Prostate gland (tissue), 2 donors: Measurements from ENCODE around the gene SLFN5. TPM values are rescaled to one million over a fixed set of nuclear protein-coding genes. Genes with fewer than 3 reads are reported as not detected.
A peak's percentile ranks its signal among the peaks of the same experiment; 100 is the strongest.

Experiments
- DNase-seq: peaks from one replicate; pipeline ENCODE4 v3.0.0-alpha.2; 2019; ENCODE audit warnings: low spot score
- H3K27ac ChIP-seq, 2 donors: fragments of 200-600 bp; sonication (generic); 2 replicates each; pipeline ENCODE4 v1.5.1; 2017 to 2019
- H3K27me3 ChIP-seq: fragments of 200-600 bp; sonication (generic); replicated peaks from 2 replicates; pipeline ENCODE4 v1.5.1; 2019; ENCODE audit not compliant: insufficient read depth
- H3K36me3 ChIP-seq, 2 donors: fragments of 200-600 bp; sonication (generic); 1 replicate in 1 of 2; 2 replicates in 1 of 2; pipeline versions ENCODE4 v1.5.1 to v1.8.1; 2017 to 2019
- H3K4me1 ChIP-seq: fragments of 200-600 bp; sonication (generic); replicated peaks from 2 replicates; pipeline ENCODE4 v1.5.1; 2019
- H3K4me3 ChIP-seq, 2 donors: fragments of 200-600 bp; sonication (generic); 2 replicates each; pipeline ENCODE4 v1.5.1; 2017 to 2019
- H3K9me3 ChIP-seq: fragments of 200-600 bp; sonication (generic); 2 replicates; pipeline ENCODE4 v1.5.1; 2017
- POLR2A ChIP-seq: fragments of 450-650 bp; IDR thresholded peaks from one replicate; pipeline ENCODE4 v1.6.1; 2016; ENCODE audit warnings: antibody characterized with exemption, mild to moderate bottlenecking
- POLR2AphosphoS5 ChIP-seq: sonication (generic); formaldehyde crosslinking; IDR thresholded peaks from one replicate; pipeline ENCODE4 v1.6.1; 2017; ENCODE audit warnings: antibody characterized with exemption
- WGBS: methylation state at CpG from one replicate; pipeline ENCODE4 v1.1.5; 2018; 5-methylcytosine and 5-hydroxymethylcytosine counted together
- intact Hi-C: fragments of 100-400 bp; cut with DNase I; formaldehyde crosslinking; loops from one replicate; pipeline ENCODE4 v1.14.2; 2022
- total RNA-seq, 2 donors: library from RNA; depleted of rRNA; stranded (reverse); fragments of >200 nt; gene quantifications; one replicate each; pipeline ENCODE4 v1.1.0, GENCODE V29; 2016
- TF ChIP-seq, protein P1 (sequence below), 4 experiments: fragments of 200-600 bp in 2 of 4; fragments of 450-650 bp in 2 of 4; sonication (generic) in 2 of 4; IDR thresholded peaks; 1 replicate in 3 of 4; 2 replicates in 1 of 4; pipeline ENCODE4 v1.5.1; 2016 to 2019; ENCODE audit warnings: antibody characterized with exemption in 4 of 4, mild to moderate bottlenecking in 2 of 4, moderate library complexity in 2 of 4

The SLFN5 gene
- total RNA-seq, 2 donors from 2014 or later, result 21.4 to 21.5 TPM

DNA sequence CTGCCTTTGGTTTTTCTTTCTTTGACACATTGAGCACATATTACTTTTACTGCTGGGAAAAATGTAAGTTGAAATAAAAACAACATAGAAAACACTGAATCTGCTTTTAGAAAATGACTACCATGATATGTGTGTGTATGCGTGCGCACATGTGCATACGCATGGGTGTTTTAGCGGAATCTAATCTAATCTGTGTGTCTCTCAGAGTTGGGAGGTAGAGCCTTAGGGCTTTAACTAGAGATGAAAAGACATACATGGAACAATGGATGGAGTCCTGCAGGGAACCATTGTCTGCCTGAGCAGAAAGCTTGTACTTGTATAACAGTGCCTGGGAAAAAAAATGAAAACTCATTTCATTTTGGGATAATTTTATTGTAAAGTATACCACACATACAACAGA, 12.4 kb downstream of the SLFN5 start:
- Histone ChIP-seq H3K36me3 (no peaks in the 10 kb centered on the region), H3K27me3 (no peaks in the 10 kb centered on the region), H3K9me3 (no peaks in the 10 kb centered on the region), H3K27ac (no peak overlapping the region), H3K4me1 (peaks cover 4% of the 10 kb centered on the region), H3K4me3 (no peak overlapping the region)
- no peak for DNase-seq
- WGBS, result 96% methylated on average over 4 of the region's 4 CpGs
- intact Hi-C loops, result loop anchor here (10.0 kb wide), 1 partner anchor 1011 kb away; no protein-coding TSS in a partner anchor
- TF ChIP-seq POLR2A (no peak), POLR2AphosphoS5 (no peak)
- TF ChIP-seq, protein P1, sequence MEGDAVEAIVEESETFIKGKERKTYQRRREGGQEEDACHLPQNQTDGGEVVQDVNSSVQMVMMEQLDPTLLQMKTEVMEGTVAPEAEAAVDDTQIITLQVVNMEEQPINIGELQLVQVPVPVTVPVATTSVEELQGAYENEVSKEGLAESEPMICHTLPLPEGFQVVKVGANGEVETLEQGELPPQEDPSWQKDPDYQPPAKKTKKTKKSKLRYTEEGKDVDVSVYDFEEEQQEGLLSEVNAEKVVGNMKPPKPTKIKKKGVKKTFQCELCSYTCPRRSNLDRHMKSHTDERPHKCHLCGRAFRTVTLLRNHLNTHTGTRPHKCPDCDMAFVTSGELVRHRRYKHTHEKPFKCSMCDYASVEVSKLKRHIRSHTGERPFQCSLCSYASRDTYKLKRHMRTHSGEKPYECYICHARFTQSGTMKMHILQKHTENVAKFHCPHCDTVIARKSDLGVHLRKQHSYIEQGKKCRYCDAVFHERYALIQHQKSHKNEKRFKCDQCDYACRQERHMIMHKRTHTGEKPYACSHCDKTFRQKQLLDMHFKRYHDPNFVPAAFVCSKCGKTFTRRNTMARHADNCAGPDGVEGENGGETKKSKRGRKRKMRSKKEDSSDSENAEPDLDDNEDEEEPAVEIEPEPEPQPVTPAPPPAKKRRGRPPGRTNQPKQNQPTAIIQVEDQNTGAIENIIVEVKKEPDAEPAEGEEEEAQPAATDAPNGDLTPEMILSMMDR (IDR thresholded peaks at IDR 0.05), result no peak

DNA sequence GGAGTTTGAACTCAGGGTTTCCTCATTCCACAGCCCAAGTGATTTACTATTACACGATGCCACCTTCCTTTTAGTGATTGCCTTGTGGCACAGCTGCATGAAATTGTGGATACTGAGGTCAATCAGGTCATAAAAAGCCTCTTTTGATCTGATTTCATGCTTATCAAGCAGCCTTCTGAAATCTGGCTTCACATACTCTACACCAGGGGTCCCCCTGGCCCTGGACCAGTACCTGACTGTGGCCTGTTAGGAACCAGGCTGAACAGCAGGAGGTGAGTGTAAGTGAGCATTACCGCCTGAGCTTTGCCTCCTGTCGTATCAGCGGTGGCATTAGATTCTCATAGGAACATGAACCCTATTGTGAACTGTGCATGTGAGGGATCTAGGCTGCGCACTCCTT, 13.8 kb downstream of the SLFN5 start:
- Histone ChIP-seq H3K27me3 (no peaks in the 10 kb centered on the region), H3K4me1 (peaks cover 4% of the 10 kb centered on the region), H3K9me3 (no peaks in the 10 kb centered on the region), H3K4me3 (no peak overlapping the region), H3K27ac (peak overlapping the region; percentile 37 to 66), H3K36me3 (no peaks in the 10 kb centered on the region)
- TF ChIP-seq, protein P1 (IDR thresholded peaks at IDR 0.05), result no peak
- TF ChIP-seq POLR2AphosphoS5 (no peak), POLR2A (no peak)
- DNase-seq, result no peak
- intact Hi-C loops, result loop anchor here (10.0 kb wide), 1 partner anchor 1012 kb away; no protein-coding TSS in a partner anchor
- 43% methylated on average over 5 of the region's 5 CpGs for WGBS

DNA sequence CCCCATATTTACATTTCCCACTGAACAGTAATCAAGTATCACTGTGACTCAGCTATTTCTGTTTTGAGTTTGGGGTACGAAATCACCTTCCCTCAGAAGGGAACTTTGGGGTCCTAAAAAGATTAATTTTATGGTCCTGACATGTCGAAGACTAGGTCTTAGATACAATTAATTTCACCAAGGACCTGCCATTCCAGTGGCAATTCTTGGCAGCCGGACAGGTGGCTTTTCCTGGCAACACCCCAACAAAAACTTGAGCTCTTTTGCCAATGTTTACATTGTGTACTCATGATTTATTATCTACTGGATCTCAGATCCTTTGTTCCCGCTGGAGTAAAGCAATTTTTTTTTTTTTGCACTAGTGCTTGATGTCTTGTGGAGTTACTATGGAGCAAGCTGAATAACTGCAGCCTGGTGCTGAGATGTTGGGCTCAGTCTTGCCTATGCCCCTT, 14.4 kb downstream of the SLFN5 start:
- no peak overlapping the region for H3K4me3 ChIP-seq
- WGBS, result 16% methylated on average over 4 of the region's 4 CpGs
- H3K27ac ChIP-seq, result peak overlapping the region; percentile 37 to 66
- intact Hi-C loops, result loop anchor here (10.0 kb wide), 1 partner anchor 1012 kb away; no protein-coding TSS in a partner anchor
- no peak for TF ChIP-seq POLR2A
- TF ChIP-seq, protein P1 (IDR thresholded peaks at IDR 0.05), result peak in 1 of 4 experiments; percentile 8
- TF ChIP-seq POLR2AphosphoS5, result peak; percentile 97
- H3K4me1 ChIP-seq, result peaks cover 4% of the 10 kb centered on the region
- H3K27me3 ChIP-seq, result no peaks in the 10 kb centered on the region
- H3K9me3 ChIP-seq, result no peaks in the 10 kb centered on the region
- no peaks in the 10 kb centered on the region for H3K36me3 ChIP-seq
- DNase-seq, result peak; percentile 88

DNA sequence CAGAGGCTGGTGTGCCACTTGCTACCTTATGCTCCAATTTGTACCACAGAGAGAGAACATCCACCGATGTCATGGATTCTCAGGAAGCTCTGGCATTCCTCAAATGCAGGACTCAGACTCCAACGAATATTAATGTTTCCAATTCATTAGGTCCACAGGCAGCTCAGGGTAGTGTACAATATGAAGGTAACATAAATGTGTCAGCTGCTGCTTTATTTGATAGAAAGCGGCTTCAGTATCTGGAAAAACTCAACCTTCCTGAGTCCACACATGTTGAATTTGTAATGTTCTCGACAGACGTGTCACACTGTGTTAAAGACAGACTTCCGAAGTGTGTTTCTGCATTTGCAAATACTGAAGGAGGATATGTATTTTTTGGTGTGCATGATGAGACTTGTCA, 16.1 kb downstream of the SLFN5 start:
- Histone ChIP-seq H3K27ac (no peak overlapping the region), H3K27me3 (no peaks in the 10 kb centered on the region), H3K4me3 (no peak overlapping the region), H3K9me3 (no peaks in the 10 kb centered on the region), H3K36me3 (no peaks in the 10 kb centered on the region), H3K4me1 (peaks cover 4% of the 10 kb centered on the region)
- no peak for DNase-seq
- 82% methylated on average over 6 of the region's 6 CpGs for WGBS
- intact Hi-C loops, result loop anchor here (10.0 kb wide), 1 partner anchor 1014 kb away; no protein-coding TSS in a partner anchor
- TF ChIP-seq POLR2AphosphoS5, result no peak
- TF ChIP-seq, protein P1 (IDR thresholded peaks at IDR 0.05), result no peak
- TF ChIP-seq POLR2A, result no peak

DNA sequence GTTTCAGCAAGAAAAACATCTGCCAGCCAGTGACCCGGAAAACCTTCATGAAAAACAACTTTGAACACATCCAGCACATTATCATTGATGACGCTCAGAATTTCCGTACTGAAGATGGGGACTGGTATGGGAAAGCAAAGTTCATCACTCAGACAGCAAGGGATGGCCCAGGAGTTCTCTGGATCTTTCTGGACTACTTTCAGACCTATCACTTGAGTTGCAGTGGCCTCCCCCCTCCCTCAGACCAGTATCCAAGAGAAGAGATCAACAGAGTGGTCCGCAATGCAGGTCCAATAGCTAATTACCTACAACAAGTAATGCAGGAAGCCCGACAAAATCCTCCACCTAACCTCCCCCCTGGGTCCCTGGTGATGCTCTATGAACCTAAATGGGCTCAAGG, 22.2 kb downstream of the SLFN5 start:
- TF ChIP-seq POLR2A, result no peak
- no peak for TF ChIP-seq POLR2AphosphoS5
- TF ChIP-seq, protein P1 (IDR thresholded peaks at IDR 0.05), result no peak
- peaks cover 0 to 6% of the 10 kb centered on the region in 2 donors for H3K36me3 ChIP-seq
- WGBS, result 99% methylated on average over 5 of the region's 5 CpGs
- H3K27me3 ChIP-seq, result no peaks in the 10 kb centered on the region
- H3K9me3 ChIP-seq, result no peaks in the 10 kb centered on the region
- intact Hi-C loops, result no loop called here
- H3K4me1 ChIP-seq, result no peaks in the 10 kb centered on the region
- no peak for DNase-seq
- no peak overlapping the region for H3K27ac ChIP-seq
- no peak overlapping the region for H3K4me3 ChIP-seq
